Measurements from ENCODE around the gene BRWD1. TPM values are rescaled to one million over a fixed set of nuclear protein-coding genes. Genes with fewer than 3 reads are reported as not detected.

BRWD1 gene
- polyA plus RNA-seq, 1 donor from 2014 or later, result 246 TPM

- no peaks in the 10 kb centered on the region for H3K27me3 ChIP-seq (ENCODE audit: insufficient read depth, low read depth, low read length)
- no peaks in the 10 kb centered on the region for H3F3A ChIP-seq (ENCODE audit: insufficient read depth, low read length, poor library complexity, severe bottlenecking)
- H3K36me3 ChIP-seq (ENCODE audit: insufficient read depth, low read length), result no peaks in the 10 kb centered on the region
- H3K27ac ChIP-seq (ENCODE audit: low read length), result no peak overlapping the region
- TF ChIP-seq CTCF (IDR thresholded peaks at IDR 0.05; ENCODE audit: poor library complexity, severe bottlenecking) (no peak), TAF1 (IDR thresholded peaks at IDR 0.05; ENCODE audit: low read depth) (no peak), EP300 (conservative IDR thresholded peaks at IDR 0.05; ENCODE audit: poor library complexity, severe bottlenecking) (no peak), EZH2 (IDR thresholded peaks at IDR 0.05; ENCODE audit: borderline replicate concordance, insufficient read depth, low read length, poor library complexity, severe bottlenecking) (no peak), POLR2AphosphoS5 (IDR thresholded peaks at IDR 0.05) (no peak), REST (IDR thresholded peaks at IDR 0.05; ENCODE audit: borderline replicate concordance) (no peak), MXI1 (conservative IDR thresholded peaks at IDR 0.05; ENCODE audit: poor library complexity, severe bottlenecking) (no peak), RAD21 (conservative IDR thresholded peaks at IDR 0.05) (no peak), SMC3 (conservative IDR thresholded peaks at IDR 0.05; ENCODE audit: poor library complexity) (no peak)
- H3K9ac ChIP-seq (ENCODE audit: low read length), result no peak overlapping the region
- no peak overlapping the region for H3K4me2 ChIP-seq (ENCODE audit: low read length)
- no peak overlapping the region for H2AFZ ChIP-seq (ENCODE audit: low read depth, low read length)
- no peak overlapping the region for H3K4me3 ChIP-seq (ENCODE audit: low read length)
- H3K79me2 ChIP-seq (replicated peaks; ENCODE audit: insufficient read depth, low read length), result no peaks in the 10 kb centered on the region
- no peaks in the 10 kb centered on the region for H4K20me1 ChIP-seq (ENCODE audit: insufficient read depth)
- H3K9me3 ChIP-seq (ENCODE audit: low read length), result no peaks in the 10 kb centered on the region
- no peaks in the 10 kb centered on the region for H3K9me2 ChIP-seq (ENCODE audit: insufficient read depth, low read length)
Observed at GRCh38 chr21:39152271-39152670, 161.2 kb downstream of the BRWD1 start.

GRCh38 chr21:39150877-39151276 is 162.6 kb downstream of the BRWD1 start:
- Histone ChIP-seq H3K27me3 (ENCODE audit: insufficient read depth, low read depth, low read length) (no peaks in the 10 kb centered on the region), H3K27ac (ENCODE audit: low read length) (no peak overlapping the region), H3K36me3 (ENCODE audit: insufficient read depth, low read length) (no peaks in the 10 kb centered on the region), H3F3A (ENCODE audit: insufficient read depth, low read length, poor library complexity, severe bottlenecking) (no peaks in the 10 kb centered on the region), H4K20me1 (ENCODE audit: insufficient read depth) (no peaks in the 10 kb centered on the region), H3K4me2 (ENCODE audit: low read length) (no peak overlapping the region), H3K79me2 (replicated peaks; ENCODE audit: insufficient read depth, low read length) (no peaks in the 10 kb centered on the region), H2AFZ (ENCODE audit: low read depth, low read length) (no peak overlapping the region), H3K9me3 (ENCODE audit: low read length) (no peaks in the 10 kb centered on the region), H3K4me3 (ENCODE audit: low read length) (no peak overlapping the region), H3K9me2 (ENCODE audit: insufficient read depth, low read length) (no peaks in the 10 kb centered on the region), H3K9ac (ENCODE audit: low read length) (no peak overlapping the region)
- TF ChIP-seq EZH2 (IDR thresholded peaks at IDR 0.05; ENCODE audit: borderline replicate concordance, insufficient read depth, low read length, poor library complexity, severe bottlenecking) (no peak), EP300 (conservative IDR thresholded peaks at IDR 0.05; ENCODE audit: poor library complexity, severe bottlenecking) (no peak)

- no peaks in the 10 kb centered on the region for H3K79me2 ChIP-seq (replicated peaks; ENCODE audit: insufficient read depth, low read length)
- no peaks in the 10 kb centered on the region for H3K27me3 ChIP-seq (ENCODE audit: insufficient read depth, low read depth, low read length)
- no peak overlapping the region for H2AFZ ChIP-seq (ENCODE audit: low read depth, low read length)
- H3K4me3 ChIP-seq (ENCODE audit: low read length), result no peak overlapping the region
- no peak overlapping the region for H3K27ac ChIP-seq (ENCODE audit: low read length)
- no peaks in the 10 kb centered on the region for H3F3A ChIP-seq (ENCODE audit: insufficient read depth, low read length, poor library complexity, severe bottlenecking)
- no peaks in the 10 kb centered on the region for H3K9me2 ChIP-seq (ENCODE audit: insufficient read depth, low read length)
- H4K20me1 ChIP-seq (ENCODE audit: insufficient read depth), result no peaks in the 10 kb centered on the region
- TF ChIP-seq SMC3 (conservative IDR thresholded peaks at IDR 0.05; ENCODE audit: poor library complexity), result no peak
- TF ChIP-seq EZH2 (IDR thresholded peaks at IDR 0.05; ENCODE audit: borderline replicate concordance, insufficient read depth, low read length, poor library complexity, severe bottlenecking), result no peak
- no peak for TF ChIP-seq RAD21 (conservative IDR thresholded peaks at IDR 0.05)
- TF ChIP-seq EP300 (conservative IDR thresholded peaks at IDR 0.05; ENCODE audit: poor library complexity, severe bottlenecking), result no peak
- no peak for TF ChIP-seq POLR2AphosphoS5 (IDR thresholded peaks at IDR 0.05)
- TF ChIP-seq REST (IDR thresholded peaks at IDR 0.05; ENCODE audit: borderline replicate concordance), result no peak
- no peak for TF ChIP-seq CTCF (IDR thresholded peaks at IDR 0.05; ENCODE audit: poor library complexity, severe bottlenecking)
- TF ChIP-seq TAF1 (IDR thresholded peaks at IDR 0.05; ENCODE audit: low read depth), result no peak
- no peak overlapping the region for H3K4me2 ChIP-seq (ENCODE audit: low read length)
- no peaks in the 10 kb centered on the region for H3K9me3 ChIP-seq (ENCODE audit: low read length)
- no peaks in the 10 kb centered on the region for H3K36me3 ChIP-seq (ENCODE audit: insufficient read depth, low read length)
- no peak overlapping the region for H3K9ac ChIP-seq (ENCODE audit: low read length)
Observed at GRCh38 chr21:39150316-39150715, 163.1 kb downstream of the BRWD1 start.

All from neural cell (in vitro differentiated cells).